Pancreas (tissue), 10 donors: ENCODE data around the gene FFAR4. TPM values are rescaled to one million over a fixed set of nuclear protein-coding genes. Genes with fewer than 3 reads are reported as not detected.

Experiments used
- ATAC-seq, 4 donors: fragments of 200-7000 bp; cut with Tn5 transposase; one replicate each; pipeline versions ENCODE4 v1.8.0 to v1.9.1; 2020; ENCODE audit warnings: mild to moderate bottlenecking in 4 of 4, moderate library complexity in 4 of 4
- DNase-seq, 6 donors: peaks; one replicate each; pipeline ENCODE4 v3.0.0-alpha.2; 2020
- FAIRE-seq: peaks from 2 replicates; lab custom pipeline; 2012; peaks lifted over from hg19 to GRCh38; lab: Jason Lieb, UNC
- H3K27ac ChIP-seq, 4 donors: fragments of 200-600 bp; sonication (generic); 1 replicate in 3 of 4; 2 replicates in 1 of 4; pipeline versions ENCODE4 v1.5.0 to v1.8.0; 2020
- H3K27me3 ChIP-seq, 4 donors: fragments of 200-600 bp; one replicate each; pipeline ENCODE4 v1.8.0; 2021
- H3K36me3 ChIP-seq, 3 donors: fragments of 200-600 bp; sonication (generic) in 1 of 3; one replicate each; pipeline versions ENCODE4 v1.5.0 to v1.8.0; 2020 to 2021
- H3K4me1 ChIP-seq, 3 donors: fragments of 200-600 bp; one replicate each; pipeline ENCODE4 v1.8.0; 2021
- H3K4me3 ChIP-seq, 4 donors: fragments of 200-600 bp; sonication (generic) in 2 of 4; one replicate each; pipeline versions ENCODE4 v1.5.0 to v1.8.0; 2020 to 2021
- H3K9me3 ChIP-seq, 4 donors: fragments of 200-600 bp; one replicate each; pipeline ENCODE4 v1.8.0; 2021
- CTCF ChIP-seq, 4 donors: fragments of 200-600 bp; sonication (generic) in 3 of 4; IDR thresholded peaks; one replicate each; pipeline versions ENCODE4 v1.5.0 to v1.8.0; 2021; ENCODE audit warnings: antibody characterized with exemption in 4 of 4
- WGBS, 2 donors: extraction: QIAGEN DNeasy Blood & Tissue Kit; methylation state at CpG; one replicate each; pipeline ENCODE4 v1.1.7; 2013; 5-methylcytosine and 5-hydroxymethylcytosine counted together
- intact Hi-C, 3 donors: fragments of 100-400 bp; cut with DNase I; formaldehyde crosslinking; loops; one replicate each; pipeline versions ENCODE4 v1.11.1 to v1.14.2; 2022
- polyA plus RNA-seq, 2 donors: library from polyadenylated mRNA; stranded (reverse); fragments of 200-250 nt; gene quantifications; one replicate each; pipeline ENCODE4 v1.2.3, GENCODE V29; 2013
- total RNA-seq, 6 donors: library from RNA; stranded (reverse); fragmentation: NEBNext Ultra II Directional in 4 of 6; extraction: Animal tissue kit (Norgen Biotek cat#: 25700) in 4 of 6; gene quantifications; one replicate each; pipeline versions ENCODE4 v1.2.1 to v1.2.4, GENCODE V29; 2021 to 2023
- donor health status: healthy with polysubstance abuse.
- donor health status: DM: no; HTN: no; CAD: no; lungs with moderate emphysema.
- donor health status: DM: no; HTN: no; CAD: no.
- donor health status: control.
- donor health status: control.
- donor health status: Bipolar disorder and iron deficiency.
- donor health status: DM: yes; HTN: yes; CAD: no.
- donor health status: DM: no; HTN: no; CAD: no.
- donor health status: DM: no; HTN: no; CAD: no.
- donor health status: DM: yes; HTN: yes; CAD: no.

The FFAR4 gene
- total and polyA plus RNA-seq, 8 donors = 0.37 to 2.4 (median 0.74) TPM

- intact Hi-C loops = no loop called here
- Histone ChIP-seq H3K4me1 (no peaks in the 10 kb centered on the region), H3K27ac (no peak overlapping the region), H3K4me3 (no peak overlapping the region), H3K9me3 (no peaks in the 10 kb centered on the region), H3K36me3 (no peaks in the 10 kb centered on the region), H3K27me3 (no peaks in the 10 kb centered on the region)
- no peak for FAIRE-seq
- no peak for ATAC-seq
- TF ChIP-seq CTCF (IDR thresholded peaks at IDR 0.05) = no peak
- WGBS, 2 donors = 71 to 76% methylated on average over 15 of the region's 15 CpGs
- DNase-seq = peak in 2 of 6 donors; percentile 13 to 41
Observed at GRCh38 chr10:93630625-93631557, 64.4 kb downstream of the FFAR4 start.

Other genes starting within 250 kb of the FFAR4 start
- 10 to 100 TPM in 5 of 6 donors, 1 to 10 TPM in 1; 6.7 to 38.2 (median 14.2) TPM for gene MYOF, start 84.3 kb upstream of the FFAR4 start, total RNA-seq
- gene MYOF, start 84.3 kb upstream of the FFAR4 start, polyA plus RNA-seq = 1 to 10 TPM; 4.7 to 5.6 TPM
- under 1 TPM in 5 of 6 donors, not detected in 1; 0.14 to 0.94 (median 0.25) TPM for gene CEP55, start 70.1 kb upstream of the FFAR4 start, total RNA-seq
- under 1 TPM; 0.07 to 0.30 TPM for gene CEP55, start 70.1 kb upstream of the FFAR4 start, polyA plus RNA-seq
- 10 to 100 TPM in 4 of 6 donors, 1 to 10 TPM in 2; 7.4 to 29.7 (median 12.8) TPM for gene RBP4, start 34.6 kb downstream of the FFAR4 start, total RNA-seq
- gene RBP4, start 34.6 kb downstream of the FFAR4 start, polyA plus RNA-seq = 100 to 1,000 TPM in 1 of 2 donors, 10 to 100 TPM in 1; 31.5 to 186 TPM
- gene PDE6C, start 45.9 kb downstream of the FFAR4 start, total RNA-seq = not detected
- not detected for gene PDE6C, start 45.9 kb downstream of the FFAR4 start, polyA plus RNA-seq
- 1 to 10 TPM; 5.1 to 9.7 (median 8.5) TPM for gene FRA10AC1, start 135.9 kb downstream of the FFAR4 start, total RNA-seq
- gene FRA10AC1, start 135.9 kb downstream of the FFAR4 start, polyA plus RNA-seq = 10 to 100 TPM in 1 of 2 donors, 1 to 10 TPM in 1; 8.6 to 10.9 TPM
- not detected for gene LGI1, start 191.3 kb downstream of the FFAR4 start, total RNA-seq
- gene LGI1, start 191.3 kb downstream of the FFAR4 start, polyA plus RNA-seq = under 1 TPM; 0.19 to 0.99 TPM